Ishikawa (cell line): ENCODE results near the gene GNAS.
A peak's percentile ranks its signal among the peaks of the same experiment; 100 is the strongest.

ENCODE experiments used
- CEBPB ChIP-seq: IDR thresholded peaks from 2 replicates; pipeline ENCODE4 v1.6.1; 2012
- CREB1 ChIP-seq: IDR thresholded peaks from 2 replicates; pipeline ENCODE4 v1.6.1; 2012; ENCODE audit warnings: low read depth
- EGR1 ChIP-seq: IDR thresholded peaks from 2 replicates; pipeline ENCODE4 v1.6.1; 2012
- EP300 ChIP-seq: IDR thresholded peaks from 2 replicates; pipeline ENCODE4 v1.6.1; 2012; ENCODE audit warnings: borderline replicate concordance
- FOXM1 ChIP-seq: IDR thresholded peaks from 2 replicates; pipeline ENCODE4 v1.6.1; 2012; ENCODE audit warnings: low read depth, borderline replicate concordance
- MAX ChIP-seq: IDR thresholded peaks from 2 replicates; pipeline ENCODE4 v1.6.1; 2012
- NFIC ChIP-seq: IDR thresholded peaks from 2 replicates; pipeline ENCODE4 v1.6.1; 2012
- RAD21 ChIP-seq: IDR thresholded peaks from 2 replicates; pipeline ENCODE4 v1.6.1; 2012; ENCODE audit warnings: low read depth
- REST ChIP-seq: IDR thresholded peaks from 2 replicates; pipeline ENCODE4 v1.6.1; 2012; ENCODE audit warnings: low read depth, mild to moderate bottlenecking
- TAF1 ChIP-seq: IDR thresholded peaks from 2 replicates; pipeline ENCODE4 v1.6.1; 2012; ENCODE audit warnings: low read depth, mild to moderate bottlenecking
- TCF12 ChIP-seq: IDR thresholded peaks from 2 replicates; pipeline ENCODE4 v1.6.1; 2012; ENCODE audit warnings: low read depth
- TEAD4 ChIP-seq: IDR thresholded peaks from 2 replicates; pipeline ENCODE4 v1.6.1; 2012
- USF1 ChIP-seq: IDR thresholded peaks from 2 replicates; pipeline ENCODE4 v1.6.1; 2012
- YY1 ChIP-seq: IDR thresholded peaks from 2 replicates; pipeline ENCODE4 v1.6.1; 2012; ENCODE audit warnings: low read depth
- ZBTB7A ChIP-seq: IDR thresholded peaks from 2 replicates; pipeline ENCODE4 v1.6.1; 2012; ENCODE audit warnings: low read depth

The GNAS gene

GRCh38 chr20:58889334-58889760 is 36.8 kb downstream of the GNAS start:
- TF ChIP-seq EP300 (no peak), NFIC (no peak), MAX (no peak), TAF1 (no peak), RAD21 (no peak), USF1 (no peak), FOXM1 (no peak), CREB1 (no peak), YY1 (no peak), TEAD4 (no peak), TCF12 (no peak), CEBPB (no peak), EGR1 (no peak), REST (no peak), ZBTB7A (no peak)

GRCh38 chr20:58889798-58890517 is 37.4 kb downstream of the GNAS start:
- TF ChIP-seq USF1 (no peak), YY1 (no peak), RAD21 (no peak), CEBPB (no peak), EP300 (no peak), EGR1 (no peak), ZBTB7A (no peak), NFIC (no peak), TCF12 (no peak), FOXM1 (no peak), MAX (no peak), CREB1 (no peak), TEAD4 (no peak)

- peak; percentile 29; the same call in 1 of the 2 replicates for TF ChIP-seq TAF1
- TF ChIP-seq YY1, result 0 out of 2 replicates have a peak, but pooled peaks have one; percentile 50
- TF ChIP-seq CEBPB, result no peak
- peak; percentile 63; the same call in 1 of the 2 replicates for TF ChIP-seq ZBTB7A
- no peak for TF ChIP-seq FOXM1
- peak; percentile 56 for TF ChIP-seq MAX
These were observed 38.1 kb downstream of the GNAS start for GRCh38 chr20:58890518-58891085.

GRCh38 chr20:58891086-58891717 is 38.7 kb downstream of the GNAS start:
- TF ChIP-seq YY1 (no peak; the same call in 1 of the 2 replicates), NFIC (no peak), EP300 (no peak), CREB1 (no peak), TEAD4 (no peak), EGR1 (no peak), RAD21 (no peak), FOXM1 (no peak), CEBPB (no peak), TAF1 (no peak; the same call in 1 of the 2 replicates), USF1 (no peak), REST (no peak), ZBTB7A (no peak), TCF12 (no peak), MAX (no peak)
